GM21576 (cell line): ENCODE measurements around the gene FAM234A.

Experiments
- ATAC-seq: cut with Tn5 transposase; IDR thresholded peaks from one replicate; pipeline ENCODE4 v1.9.1; 2021; ENCODE audit warnings: mild to moderate bottlenecking, moderate library complexity; ENCODE audit not compliant: unreplicated experiment

The FAM234A gene

GRCh38 chr16:296276-296675 lies 61.7 kb downstream of the FAM234A start:
- ATAC-seq: no peak

- ATAC-seq: no peak
Observed at GRCh38 chr16:296806-297510, 62.3 kb downstream of the FAM234A start.

- no peak for ATAC-seq
Observed at GRCh38 chr16:297832-298231, 63.2 kb downstream of the FAM234A start.

DNA sequence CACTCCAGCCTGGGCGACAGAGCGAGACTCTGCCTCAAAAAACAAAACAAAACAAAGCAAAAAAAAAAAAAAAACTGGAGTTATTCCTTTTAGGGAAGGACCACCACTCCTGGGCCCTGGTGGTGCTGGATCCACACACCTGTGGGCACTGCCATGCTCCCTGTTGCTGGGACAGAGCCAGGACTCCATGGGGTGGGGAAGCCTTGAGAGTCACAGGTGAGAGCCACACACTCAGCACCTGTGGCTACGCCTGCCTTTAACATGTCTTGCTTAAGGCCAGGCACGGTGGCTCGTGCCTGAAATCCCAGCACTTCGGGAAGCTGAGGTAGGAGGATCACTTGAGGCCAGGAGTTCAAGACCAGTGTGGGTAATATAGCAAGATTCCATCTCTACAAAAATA lies 66.6 kb downstream of the FAM234A start:
- no peak for ATAC-seq

DNA sequence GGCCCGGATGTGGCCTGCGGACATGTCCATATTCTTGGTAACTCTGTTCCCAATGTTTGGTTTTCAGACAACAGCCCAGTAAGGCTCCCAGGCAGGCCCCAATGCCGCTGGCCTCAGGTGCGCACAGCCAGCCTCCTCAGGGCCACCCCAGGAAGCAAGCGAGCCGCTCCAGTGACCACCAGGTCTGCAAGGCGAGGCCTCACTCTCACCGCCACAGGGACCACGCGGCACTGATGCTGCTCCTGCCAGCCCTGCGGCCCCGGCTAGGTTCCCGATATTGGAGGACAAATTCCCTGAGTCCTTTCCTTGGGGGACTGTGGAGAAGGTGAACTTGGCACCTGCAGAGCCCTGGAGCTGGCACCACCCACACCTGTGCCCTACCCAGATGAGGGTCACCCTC lies 67.3 kb downstream of the FAM234A start:
- ATAC-seq: no peak

- ATAC-seq: no peak
Observed at GRCh38 chr16:303760-304505, 69.3 kb downstream of the FAM234A start.

DNA sequence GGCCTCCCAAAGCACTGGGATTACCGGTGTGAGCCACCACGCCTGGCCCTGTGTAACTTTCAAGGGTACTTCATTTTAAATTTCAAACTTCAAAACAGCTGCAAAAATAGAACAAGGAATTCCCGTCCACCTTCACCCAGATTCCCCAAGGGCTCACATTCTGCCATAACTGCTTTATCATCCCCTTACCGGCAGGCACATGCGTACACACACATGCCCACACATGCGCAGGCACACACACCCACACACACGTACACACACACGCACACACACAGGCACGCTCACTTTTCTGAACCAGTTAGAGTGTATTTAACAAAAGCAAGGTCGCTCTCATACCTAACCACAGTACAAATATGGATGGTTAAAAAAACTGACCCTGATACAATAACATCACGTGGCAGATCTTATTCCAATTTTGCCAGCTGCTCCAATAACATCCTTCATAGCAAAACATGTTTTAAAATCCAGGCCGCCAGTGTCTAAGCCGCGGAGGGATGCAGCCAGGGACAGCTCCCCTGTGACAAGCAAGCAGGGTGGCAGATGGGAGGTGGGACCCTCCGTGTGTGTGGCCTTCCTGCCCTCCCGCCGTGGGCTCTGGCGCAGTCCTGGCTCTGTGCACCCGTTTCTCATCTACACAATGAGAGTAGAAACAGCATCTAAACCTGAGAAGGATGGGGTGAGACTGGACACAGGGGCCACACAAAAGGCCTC lies 71.5 kb downstream of the FAM234A start:
- no peak for ATAC-seq

GRCh38 chr16:306911-307370 lies 72.3 kb downstream of the FAM234A start:
- no peak for ATAC-seq

DNA sequence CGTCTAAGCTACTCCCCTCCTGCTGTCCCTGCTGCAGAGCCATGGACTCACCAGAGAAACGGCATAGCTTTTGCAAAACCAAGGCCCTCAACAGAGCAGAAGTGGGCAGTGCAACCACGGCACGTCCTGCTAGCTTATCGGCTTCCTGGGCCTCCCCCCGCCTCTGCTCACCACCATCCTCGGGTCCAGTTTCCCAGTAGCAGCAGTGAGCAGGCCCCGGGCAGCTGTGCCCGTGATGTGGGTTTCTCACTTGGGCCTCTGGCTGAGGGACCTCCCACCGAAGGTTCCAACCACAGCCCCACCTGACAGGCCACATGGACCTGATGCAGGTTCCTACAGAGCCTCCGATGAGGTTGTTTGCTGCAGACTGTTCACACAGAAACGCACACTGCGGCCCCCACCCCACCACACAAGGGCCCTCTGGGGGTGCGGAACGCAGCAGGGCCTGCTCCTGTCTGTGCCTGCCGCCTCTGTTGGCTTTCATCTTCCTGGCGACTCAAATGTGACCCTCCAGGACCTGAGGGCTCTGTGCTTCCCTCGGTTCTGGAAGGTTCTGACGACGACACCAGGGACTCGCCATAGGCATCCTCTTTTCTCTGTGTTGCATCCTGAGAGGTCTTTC lies 73.2 kb downstream of the FAM234A start:
- ATAC-seq: no peak

DNA sequence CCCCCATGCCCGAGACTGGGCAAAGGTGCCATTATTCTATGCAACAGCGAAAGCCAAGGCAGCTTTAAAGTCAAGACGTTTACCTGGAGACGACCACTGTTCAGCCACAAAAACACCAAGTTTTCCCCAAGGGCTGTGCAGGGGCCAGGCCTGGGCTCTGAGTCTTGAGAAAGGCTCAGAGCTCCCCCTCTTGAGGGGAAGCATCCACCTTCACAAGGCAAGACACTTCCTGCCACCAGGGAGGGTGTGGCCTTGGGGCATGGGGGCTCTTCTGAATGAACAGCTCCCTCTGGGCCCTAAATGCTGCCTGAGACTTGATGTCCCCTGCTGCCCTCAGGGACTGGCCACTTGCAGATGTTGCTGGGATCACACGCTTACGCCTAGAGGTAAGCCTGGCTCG lies 74.9 kb downstream of the FAM234A start:
- no peak for ATAC-seq

- no peak for ATAC-seq
Observed at GRCh38 chr16:311725-312124, 77.1 kb downstream of the FAM234A start.

DNA sequence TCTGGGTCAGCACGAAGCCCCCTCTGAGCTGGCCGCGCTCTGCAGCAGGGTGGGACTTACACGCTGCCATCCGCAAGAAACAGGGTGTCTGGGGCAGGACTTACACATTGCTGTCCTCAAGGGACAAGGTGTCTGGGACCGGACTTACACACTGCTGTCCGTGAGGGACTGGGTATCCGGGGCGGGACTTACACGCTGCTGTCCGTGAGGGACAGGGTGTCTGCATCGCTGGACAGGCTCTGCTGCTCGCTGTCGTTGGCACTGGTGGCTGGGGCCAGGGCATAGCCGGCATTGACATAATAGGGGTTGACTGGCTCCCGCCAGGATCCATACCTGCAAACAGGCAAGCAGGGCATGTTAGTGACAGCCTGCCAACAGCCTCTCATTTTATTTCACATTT lies 79.7 kb downstream of the FAM234A start:
- no peak for ATAC-seq

GRCh38 chr16:314795-315299 lies 80.2 kb downstream of the FAM234A start:
- no peak for ATAC-seq
